Right kidney (tissue), 1 donor: ENCODE results near the gene BMPR1A.

Experiments used
- DNase-seq: peaks from one replicate; pipeline ENCODE4 v3.0.0-alpha.2; 2016

Gene BMPR1A

DNA sequence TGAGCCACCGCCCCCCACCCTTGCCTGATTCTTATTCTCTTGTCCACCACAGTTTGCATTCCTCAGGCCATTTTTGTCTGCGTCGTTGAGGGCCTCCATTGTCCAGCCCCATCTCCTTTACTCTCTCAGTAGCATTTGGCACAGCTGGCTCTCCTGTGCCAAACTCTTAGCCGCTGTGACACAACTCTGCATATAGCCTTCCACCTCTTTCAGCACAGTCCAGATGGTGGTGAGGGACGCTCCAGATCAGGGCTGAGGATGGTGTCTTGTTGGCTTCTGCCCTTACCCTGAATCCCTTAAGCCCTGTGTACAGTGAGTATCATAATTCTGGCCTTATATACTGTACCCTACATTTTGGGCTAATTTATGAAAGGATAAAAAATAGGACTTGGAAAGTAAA, 45.6 kb downstream of the BMPR1A start:
- no peak for DNase-seq

DNA sequence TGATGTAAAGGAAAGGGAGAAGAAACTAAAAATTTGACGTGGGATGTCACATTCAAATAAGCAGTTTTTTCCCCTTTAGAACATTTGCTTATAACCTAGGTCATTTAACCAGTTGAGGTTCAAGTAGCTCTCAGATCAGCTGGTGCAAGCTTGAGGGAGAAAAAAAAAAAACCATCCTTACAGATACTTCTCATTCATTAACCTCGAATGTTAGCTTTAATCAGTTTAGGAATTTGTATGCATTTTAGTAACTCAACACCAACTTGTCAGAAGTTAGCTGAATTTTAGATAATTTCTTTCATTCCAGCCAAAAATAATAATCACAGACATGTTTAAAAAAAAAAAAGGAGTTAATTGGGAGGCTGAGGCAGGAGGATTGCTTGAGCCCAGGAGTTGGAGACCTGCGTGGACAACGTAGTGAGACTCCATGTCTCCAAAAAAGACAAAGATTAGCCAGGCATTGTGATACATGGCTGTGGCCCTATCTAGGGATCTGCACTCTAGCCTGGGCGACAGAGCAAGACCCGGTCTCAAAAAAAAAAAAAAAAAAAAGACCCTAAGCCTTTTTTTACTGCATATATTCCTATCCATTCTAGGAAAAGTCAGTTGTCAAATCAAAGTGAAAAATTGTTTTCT, 46.2 kb downstream of the BMPR1A start:
- no peak for DNase-seq

DNA sequence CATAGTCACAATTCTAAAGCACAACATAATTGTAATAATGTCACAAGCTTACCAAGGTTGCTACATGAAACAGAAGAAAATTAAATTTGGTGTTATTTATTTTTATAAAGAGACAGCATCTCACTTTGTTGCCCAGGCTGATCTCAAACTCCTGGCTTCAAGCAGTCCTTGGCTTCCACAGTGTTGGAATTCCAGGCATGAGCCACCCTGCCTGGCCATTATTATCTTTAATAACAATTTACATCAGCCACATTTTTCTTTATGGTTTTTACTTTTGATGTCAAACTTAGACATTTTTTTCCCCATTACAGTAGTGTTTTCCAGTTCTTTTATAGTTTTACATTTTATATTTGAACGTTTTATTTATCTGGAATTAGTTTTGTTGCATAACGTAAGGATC, 46.7 kb downstream of the BMPR1A start:
- no peak for DNase-seq

DNA sequence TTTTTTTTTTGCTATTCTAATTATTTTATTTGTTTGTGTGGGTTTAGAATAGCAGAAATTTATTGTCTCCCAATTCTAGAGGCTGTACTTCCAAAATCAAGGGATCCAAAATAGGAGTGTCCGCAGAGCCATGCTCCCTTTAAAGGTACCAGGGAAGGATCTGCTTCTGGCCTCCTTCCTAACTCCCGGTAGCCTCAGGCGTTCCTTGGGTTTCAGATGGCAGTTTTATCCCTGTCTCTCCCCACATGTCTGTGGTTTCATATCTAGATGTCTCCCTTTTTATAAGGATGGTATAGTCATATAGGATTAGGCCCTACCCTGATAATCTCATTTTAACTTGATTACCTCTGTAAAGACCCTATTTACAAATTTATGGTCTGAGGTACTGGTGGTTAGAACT, 48.4 kb downstream of the BMPR1A start:
- no peak for DNase-seq

DNA sequence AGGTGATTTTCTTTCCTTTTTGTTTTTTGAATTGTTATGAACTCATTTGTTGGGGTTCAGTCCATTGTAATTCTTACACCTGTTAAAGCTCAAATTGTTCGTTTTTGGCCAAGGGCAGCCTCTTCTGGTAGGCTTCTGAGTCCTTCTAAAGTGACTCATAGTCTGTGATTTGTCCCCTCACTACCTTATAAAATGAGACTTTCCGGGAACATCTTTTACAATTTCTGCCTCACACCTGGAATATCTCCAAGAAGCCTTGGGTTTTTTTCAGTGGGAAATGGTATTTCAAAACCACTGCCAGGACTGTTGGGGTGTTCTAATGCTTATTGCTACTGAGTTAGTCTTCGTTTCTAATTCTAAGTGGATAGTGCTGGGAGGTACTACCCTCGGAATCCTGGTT, 56.7 kb downstream of the BMPR1A start:
- no peak for DNase-seq

DNA sequence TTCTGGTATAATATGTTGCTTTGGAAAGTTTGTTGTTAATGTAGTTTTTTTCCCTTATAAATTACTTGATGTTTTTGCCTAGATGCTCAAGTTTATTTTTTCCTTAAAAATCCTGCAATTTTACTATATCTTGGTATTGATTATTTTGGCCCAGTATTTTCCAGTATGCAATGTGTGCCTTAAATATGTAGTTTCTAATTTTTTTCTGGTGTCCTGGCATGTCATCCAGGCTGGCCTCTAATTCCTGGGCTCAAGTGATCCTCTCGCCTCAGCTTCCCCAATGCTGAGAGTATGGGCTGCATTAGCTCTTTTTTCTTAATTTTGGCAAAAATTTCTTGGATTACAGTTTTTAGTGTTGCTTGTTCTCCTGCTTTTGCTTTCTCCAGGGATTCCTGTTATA, 57.6 kb downstream of the BMPR1A start:
- DNase-seq = no peak

DNA sequence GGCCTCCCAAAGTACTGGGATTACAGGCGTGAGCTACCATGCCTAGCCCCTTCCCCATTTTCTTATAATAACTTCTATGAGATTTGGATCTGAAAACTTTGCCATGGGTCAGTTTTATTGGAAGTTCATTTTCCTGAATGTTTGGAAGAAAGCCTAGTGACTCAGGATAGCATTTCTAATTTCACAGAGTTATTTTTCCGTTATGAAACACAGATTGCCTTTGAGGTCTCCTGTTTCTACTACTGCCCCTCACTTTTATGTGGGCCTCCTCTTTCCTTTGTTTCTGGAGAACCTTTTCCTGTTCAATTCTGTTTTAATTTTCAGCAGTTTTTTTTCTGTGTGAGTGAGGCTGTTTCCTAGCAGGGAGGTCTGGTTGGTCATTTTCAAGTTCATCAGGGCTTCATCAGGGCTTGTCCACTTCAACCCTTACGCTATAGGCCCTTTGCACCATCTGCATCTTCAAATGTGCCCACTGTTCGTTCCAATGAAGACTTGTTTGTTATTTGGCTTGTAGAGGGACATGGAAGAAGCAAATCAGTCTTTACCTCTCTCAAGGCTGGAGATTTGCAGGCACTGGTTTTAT, 58.7 kb downstream of the BMPR1A start:
- no peak for DNase-seq

DNA sequence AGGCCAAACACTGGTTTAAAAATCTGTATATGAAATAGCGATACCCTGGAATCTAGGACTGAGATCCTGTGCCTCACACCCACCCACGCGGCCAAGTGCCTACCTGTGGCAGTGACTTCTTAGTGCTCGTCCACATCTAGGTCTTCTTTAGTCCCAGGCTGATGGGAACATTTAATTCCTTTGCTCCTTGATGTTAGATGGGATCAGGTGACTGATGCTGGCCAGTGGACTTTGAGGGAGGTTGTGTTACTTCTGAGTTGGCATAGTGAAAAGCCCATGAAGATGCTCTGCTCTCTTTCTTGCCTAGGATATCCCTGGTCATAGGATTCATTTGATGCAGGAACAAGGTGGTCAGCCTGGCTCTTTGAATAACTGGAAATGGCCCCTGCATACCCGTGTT, 59.2 kb downstream of the BMPR1A start:
- no peak for DNase-seq

DNA sequence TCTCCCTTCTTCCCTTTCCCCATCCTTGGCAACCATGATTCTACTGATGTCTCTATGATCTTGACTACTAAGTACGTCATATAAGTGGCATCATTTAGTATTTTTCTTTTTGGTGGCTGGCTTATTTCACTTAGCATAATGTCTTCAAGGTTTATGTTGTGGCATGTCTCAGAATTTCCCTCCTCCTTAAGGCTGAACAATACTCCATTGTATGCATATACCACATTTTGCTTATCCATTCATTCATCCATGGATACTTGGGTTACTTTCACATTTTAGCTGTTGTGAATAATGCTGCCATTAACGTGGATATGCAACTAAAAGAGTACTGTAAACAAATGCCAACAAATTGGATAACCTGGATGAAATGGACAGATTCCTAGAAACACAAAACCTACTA, 60.8 kb downstream of the BMPR1A start:
- DNase-seq = no peak

DNA sequence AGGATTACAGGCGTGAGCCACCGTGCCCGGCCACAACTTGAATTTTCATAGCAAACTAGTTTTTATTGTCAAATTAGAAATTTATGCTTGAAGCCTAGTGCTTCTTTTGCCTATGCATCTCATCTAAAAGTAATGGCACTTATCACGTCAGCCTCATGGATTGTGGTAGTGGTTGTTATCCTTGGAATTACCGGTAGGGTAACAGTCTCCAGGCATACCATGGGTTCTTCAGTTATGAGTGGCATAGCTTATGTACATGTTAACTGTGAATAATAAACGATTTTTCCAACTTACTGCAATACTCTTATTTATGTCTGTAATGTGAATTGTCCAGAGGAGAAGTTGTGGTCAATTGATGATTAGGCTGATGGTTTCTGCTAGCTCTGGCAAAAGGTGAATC, 63.1 kb downstream of the BMPR1A start:
- DNase-seq = no peak

DNA sequence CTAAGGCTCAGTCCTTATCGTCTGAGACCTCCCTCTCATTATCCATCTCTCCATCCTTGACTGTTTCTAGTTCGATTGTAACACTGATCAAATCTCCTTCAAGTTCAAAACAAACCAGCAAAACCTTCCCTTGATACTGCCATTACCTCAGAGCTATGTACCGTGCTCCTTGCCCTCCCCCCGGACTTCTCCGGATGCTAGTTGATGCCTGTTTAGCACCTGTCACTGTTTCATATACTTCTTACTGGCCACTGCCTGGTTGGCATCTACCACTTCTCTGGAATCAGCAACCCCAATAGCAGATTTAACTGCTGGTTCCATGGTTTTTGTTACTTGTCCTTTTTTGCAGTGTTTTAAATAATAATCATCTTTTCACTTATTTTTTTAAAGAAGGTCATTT, 64.1 kb downstream of the BMPR1A start:
- no peak for DNase-seq

DNA sequence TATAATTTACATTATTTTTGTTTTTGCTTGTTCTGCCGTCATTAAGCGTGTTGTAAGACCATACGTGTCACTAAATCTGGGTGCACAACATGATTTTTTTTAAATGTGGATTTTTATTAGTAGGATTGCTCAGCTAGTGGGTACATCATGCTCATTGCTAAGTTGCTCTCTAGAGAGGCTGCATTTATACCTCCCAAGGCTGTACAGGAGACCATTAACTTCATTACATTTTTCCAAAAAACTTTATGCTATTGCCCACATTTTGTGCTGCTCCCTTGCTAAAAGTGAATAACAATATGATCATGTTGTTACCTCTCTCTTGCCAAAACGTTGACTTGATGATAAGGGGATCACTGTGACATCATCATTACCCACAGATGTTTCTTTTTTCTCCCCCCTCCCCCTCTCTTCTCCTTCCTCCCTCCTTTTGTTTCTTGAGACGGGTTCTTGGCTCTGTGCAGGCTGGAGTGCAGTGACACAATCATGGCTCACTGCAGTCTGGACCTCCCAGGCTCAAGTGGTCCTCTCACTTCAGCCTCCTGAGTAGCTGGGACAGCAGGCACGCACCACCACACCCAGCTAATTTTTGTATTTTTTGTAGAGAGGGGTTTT, 65.1 kb downstream of the BMPR1A start:
- DNase-seq = no peak

DNA sequence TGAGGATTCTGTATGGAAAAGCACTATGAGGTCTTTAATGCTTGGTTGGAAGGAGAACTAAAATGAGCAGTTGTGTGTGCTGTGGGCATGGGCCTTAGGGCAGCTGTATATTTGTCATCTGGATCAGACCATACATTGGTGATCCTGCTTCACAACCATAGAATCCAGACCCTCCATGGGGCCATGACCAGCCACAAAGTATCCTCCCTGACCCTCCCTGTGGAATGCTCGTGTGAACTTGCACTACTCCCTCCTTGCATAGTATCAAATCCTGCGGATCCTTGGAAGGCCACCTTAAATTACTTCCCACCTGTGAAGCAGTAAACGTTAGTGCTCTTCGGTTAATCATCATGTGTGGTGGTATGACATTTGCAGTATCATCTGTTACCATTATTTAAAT, 67.1 kb downstream of the BMPR1A start:
- DNase-seq = no peak

DNA sequence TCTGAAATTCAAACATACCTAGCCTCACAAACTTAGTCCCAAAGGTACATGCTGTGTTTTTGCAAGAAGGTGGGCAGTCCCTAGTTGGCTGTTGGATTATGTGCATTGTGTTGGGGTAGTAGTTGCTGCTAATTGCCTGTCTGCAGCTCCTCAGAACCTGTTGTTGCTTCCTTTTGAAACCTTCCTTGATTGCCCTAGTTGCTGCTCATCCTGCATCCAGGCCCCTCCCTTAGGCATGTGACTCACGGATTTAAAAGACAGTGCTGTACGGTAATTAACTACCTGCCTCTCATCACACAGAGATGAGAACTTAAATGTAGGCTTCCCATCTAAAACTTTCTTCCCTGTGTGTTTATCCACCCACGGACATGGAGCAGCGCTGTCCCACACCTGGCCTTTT, 67.7 kb downstream of the BMPR1A start:
- no peak for DNase-seq

DNA sequence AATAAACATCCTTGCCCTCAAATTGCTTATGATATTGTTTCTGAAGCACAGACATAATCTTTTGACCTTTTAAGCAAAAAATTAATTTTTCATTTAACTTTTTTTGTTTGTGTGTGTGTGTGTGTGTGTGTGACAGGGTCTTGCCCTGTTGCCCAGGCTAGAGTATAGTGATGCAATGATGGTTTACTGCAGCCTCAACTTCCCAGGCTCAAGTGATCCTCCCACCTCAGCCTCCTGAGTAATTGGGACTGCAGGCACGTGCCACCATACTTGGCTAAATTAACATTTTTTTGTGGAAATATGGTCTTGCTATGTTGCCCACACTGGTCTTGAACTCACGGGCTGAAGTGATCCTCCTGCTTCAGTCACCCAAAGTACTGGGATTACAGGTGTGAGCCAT, 68.9 kb downstream of the BMPR1A start:
- DNase-seq = no peak

DNA sequence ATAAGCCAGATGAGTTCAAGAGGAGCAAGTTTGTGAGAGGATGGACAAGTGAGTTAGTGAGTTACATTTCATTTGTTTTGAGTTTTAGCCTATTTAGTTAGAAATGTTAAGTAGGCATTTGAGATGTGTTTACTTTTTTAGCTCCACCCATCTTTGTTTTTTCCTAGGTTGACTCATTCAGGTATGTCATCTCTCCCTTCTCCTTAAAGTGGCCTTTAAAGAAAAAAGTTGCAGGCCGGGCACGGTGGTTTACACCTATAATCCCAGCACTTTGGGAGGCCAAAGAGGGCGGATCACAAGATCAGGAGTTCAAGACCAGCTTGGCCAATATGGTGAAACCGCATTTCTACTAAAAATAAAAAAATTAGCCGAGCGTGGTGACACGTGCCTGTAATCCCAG, 71.2 kb downstream of the BMPR1A start:
- no peak for DNase-seq

DNA sequence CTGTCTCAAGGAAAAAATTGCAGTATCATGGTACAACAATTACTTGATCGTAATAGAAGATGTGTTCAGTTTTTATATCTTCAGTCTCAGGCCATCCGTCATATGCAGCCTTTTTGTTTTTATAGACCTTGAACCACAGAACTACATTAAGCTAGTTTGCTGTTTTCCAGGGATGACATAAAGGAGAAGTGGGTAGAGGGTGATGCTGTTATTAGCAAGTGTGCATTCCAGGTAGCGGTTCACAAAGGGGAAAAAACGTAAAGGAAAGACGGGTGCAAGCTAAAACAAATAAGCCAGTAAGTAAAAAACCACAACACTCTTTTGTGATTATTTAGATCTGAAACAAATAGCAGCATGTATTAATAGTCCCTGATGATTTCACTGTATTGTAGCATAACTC, 71.7 kb downstream of the BMPR1A start:
- DNase-seq = no peak

DNA sequence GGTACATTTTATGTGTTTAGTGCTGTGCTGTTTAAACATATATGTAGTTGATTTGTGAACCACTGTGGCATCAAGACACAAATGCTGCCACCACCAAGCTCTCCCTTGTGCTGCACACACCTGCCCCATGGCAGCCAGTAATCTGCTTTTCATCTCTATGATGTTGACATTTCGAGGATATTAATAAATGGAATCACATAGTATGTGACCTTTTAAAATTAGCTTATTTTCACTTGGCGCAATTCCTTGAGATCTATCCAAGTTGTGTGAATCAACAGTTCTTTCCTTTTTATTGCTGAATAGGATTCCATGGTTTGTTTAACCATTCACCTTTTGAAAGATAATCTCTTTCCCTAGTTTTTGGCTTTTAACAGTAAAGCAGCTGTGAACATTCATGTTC, 73.1 kb downstream of the BMPR1A start:
- no peak for DNase-seq

DNA sequence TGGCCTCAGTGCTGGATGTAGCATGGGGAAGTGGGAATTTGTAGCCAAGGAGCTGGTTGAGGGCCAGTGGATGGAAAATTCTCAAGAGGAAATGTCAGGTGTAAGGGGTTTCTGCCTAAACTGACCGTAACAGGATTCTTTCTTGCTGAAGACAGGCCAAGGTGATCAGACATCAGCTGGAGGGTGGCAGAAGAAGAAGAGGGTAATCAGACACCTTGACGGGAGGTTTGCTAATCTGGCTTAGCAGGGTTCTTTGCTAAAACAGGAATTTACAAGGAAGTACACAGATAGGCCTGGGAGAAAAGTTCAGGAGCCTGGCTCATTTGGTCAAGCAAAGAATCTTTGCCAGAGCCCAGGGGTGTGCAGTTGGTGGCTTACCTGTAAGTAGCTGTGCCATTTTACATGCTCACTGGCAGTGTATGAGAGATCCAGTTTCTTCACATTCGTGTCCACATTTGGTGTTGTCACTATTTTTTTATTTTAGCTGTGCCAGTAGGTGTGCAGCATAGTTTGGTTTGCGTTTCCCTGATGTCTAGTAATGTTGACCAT, 73.7 kb downstream of the BMPR1A start:
- no peak for DNase-seq

DNA sequence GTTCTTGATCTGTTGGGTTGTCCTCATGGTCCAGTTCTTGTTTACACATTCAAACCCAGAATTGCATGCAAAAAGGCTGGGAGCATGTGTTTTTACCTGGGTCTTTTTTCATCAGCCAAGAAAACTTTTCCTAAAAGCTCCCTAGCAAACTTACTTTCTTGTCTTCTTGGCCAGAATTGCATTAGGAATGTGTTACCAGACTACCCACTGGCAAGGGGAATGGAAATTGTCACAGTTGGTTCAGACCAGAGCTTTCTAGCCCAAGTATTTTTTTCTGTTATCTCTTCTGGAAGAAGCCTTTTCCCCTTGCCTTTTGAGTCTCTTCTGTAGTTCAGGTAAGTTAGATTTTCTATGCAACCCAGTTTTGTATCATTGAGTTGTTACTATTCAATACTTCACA, 77.5 kb downstream of the BMPR1A start:
- no peak for DNase-seq

DNA sequence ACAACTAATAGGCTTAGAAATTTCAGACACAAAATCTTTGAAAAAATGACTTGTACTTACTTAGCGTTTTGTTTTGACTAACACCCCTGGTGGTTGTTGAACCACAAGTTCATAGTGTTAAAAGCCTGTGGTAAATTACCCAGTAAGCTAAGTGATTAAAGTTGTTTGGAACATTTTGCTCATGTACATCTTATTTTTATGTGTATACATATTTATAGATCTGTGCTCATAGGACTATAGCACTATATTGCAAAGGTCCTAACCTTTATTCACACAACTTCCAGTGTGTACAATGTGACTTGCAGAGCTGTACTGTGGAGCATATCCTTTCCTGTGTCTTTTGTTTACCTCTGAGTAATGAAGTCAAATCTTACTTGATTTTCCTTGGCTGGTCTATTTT, 79.6 kb downstream of the BMPR1A start:
- no peak for DNase-seq

DNA sequence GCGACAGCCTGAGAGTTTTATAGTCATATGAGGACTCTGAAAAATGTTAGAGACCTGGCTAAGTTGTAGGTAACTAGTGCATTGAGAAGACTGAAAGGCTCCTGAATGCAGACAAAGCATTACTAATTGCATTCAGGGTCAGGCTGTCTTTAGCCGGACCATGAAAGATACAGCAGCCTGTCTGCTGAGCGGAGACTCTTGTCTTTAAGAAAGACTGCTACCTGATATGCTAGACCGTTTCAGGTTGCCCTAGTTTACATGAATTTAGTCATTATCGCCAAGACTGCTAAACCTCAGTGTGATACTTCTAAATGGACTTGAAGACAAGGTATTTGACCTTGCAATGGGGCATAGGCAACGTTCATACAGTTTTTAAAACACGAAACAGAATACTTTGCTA, 81.2 kb downstream of the BMPR1A start:
- DNase-seq = no peak

DNA sequence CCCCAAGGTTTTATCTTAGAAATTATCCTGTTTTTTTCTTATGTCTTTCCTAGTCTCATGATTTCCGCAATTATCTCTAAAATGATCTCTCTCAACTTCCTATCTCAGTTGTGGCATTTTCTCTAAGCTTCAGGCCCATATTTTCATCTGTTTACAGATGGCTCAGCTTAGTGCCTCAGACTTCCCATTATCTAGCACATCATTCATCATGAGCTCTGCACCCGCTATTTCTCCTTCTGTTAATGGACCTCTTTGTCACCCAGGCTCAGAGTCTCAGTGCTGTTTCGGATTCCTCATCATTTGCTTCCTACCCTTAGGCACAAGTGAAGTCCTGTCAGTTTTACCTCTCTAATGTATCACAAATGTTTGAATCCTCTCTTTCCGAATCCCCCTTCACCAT, 84.1 kb downstream of the BMPR1A start:
- no peak for DNase-seq

DNA sequence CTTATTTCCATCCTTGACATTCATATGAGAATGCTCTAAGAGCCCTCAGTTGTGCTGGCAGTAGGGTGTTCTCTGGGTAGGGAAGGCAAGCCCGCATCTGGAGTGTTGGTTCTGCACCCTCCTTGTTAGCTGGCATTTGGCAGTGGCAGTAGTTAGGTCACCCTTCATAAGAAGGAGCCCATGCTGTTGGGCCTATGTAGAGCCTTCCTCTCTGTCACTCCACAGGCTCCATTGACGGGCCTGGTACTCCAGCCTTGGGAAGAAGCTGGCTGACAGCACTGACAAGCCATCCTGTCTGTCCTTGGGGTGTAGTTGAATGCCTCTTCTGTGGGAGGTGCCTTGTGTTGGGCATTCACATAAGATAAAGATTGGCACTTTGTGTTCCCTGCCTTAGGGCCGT, 89.7 kb downstream of the BMPR1A start:
- no peak for DNase-seq
